ENCODE measurements around the gene SLC39A1.

DNA sequence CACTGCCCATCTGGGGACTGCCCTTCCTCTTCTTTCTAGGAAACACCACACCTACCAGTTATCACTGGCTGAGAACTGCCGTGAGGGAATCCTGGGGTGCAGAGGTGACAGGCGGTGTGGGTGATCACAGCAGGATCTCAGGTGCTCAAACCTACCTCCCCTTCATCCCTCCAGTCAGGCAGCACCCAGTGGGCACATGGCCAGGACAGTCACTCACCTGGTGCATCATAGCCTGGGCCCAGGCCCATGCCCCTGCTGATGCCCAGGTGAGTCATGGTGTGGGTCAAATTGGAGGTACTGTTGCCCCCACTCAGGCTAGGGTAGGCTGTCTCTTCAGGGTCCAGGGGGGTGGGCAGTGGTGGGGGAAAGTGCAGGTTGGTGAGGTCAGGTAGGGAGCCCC lies 11.5 kb downstream of the SLC39A1 start:
- no peak for TF ChIP-seq CTCF (IDR thresholded peaks at IDR 0.05; ENCODE audit: extremely low read depth in 1 of 2, insufficient read depth in 1 of 2, low read depth in 1 of 2, low read length in 2 of 2)
- TF ChIP-seq POLR2AphosphoS5 (IDR thresholded peaks at IDR 0.05; ENCODE audit: insufficient read depth, low read depth, low read length) = no peak
- no peak for TF ChIP-seq EZH2 (IDR thresholded peaks at IDR 0.05; ENCODE audit: borderline replicate concordance, low read depth, low read length, severe bottlenecking)
